ENCODE measurements around the gene NTF3. TPM values are rescaled to one million over a fixed set of nuclear protein-coding genes. Genes with fewer than 3 reads are reported as not detected.

The NTF3 gene
- polyA plus RNA-seq, 3 donors: not detected

- no peak overlapping the region for H2AFZ ChIP-seq (ENCODE audit: insufficient read depth, low read depth, low read length, poor library complexity, severe bottlenecking)
- no peak overlapping the region for H3K4me3 ChIP-seq (replicated peaks in 1 of 3; ENCODE audit: low read depth in 2 of 3, low read length in 3 of 3)
- Mint-ChIP-seq H3K9me3 (peaks cover 0 to 2% (median 0%) of the 10 kb centered on the region in 7 donors), H3K4me1 (peaks cover 9% of the 10 kb centered on the region), H3K4me3 (peak overlapping the region in 1 of 2 donors; percentile 8), H3K27ac (no peak overlapping the region), H3K27me3 (ENCODE audit: low read depth in 3 of 3) (peaks cover 20 to 42% (median 38%) of the 10 kb centered on the region in 3 donors), H3K36me3 (no peaks in the 10 kb centered on the region)
- peaks cover 0 to 12% of the 10 kb centered on the region in 2 donors for H3K4me1 ChIP-seq (ENCODE audit: control insufficient read depth in 1 of 2, insufficient read depth in 2 of 2, low read length in 2 of 2)
- WGBS (ENCODE audit: insufficient coverage): 83% methylated on average over 3 of the region's 4 CpGs
- H3K4me2 ChIP-seq (replicated peaks; ENCODE audit: extremely low read depth, low read length, poor library complexity, severe bottlenecking): no peak overlapping the region
- no peaks in the 10 kb centered on the region for H4K20me1 ChIP-seq (ENCODE audit: insufficient read depth, low read length)
- no peak for DNase-seq
- H3K27me3 ChIP-seq (ENCODE audit: control insufficient read depth in 2 of 2, insufficient read depth in 2 of 2, low read length in 2 of 2): peaks cover 51 to 56% of the 10 kb centered on the region in 2 donors
- H3K9ac ChIP-seq (ENCODE audit: insufficient read depth, low read length, poor library complexity, severe bottlenecking): no peak overlapping the region
- no peaks in the 10 kb centered on the region for H3K36me3 ChIP-seq (replicated peaks in 1 of 2; ENCODE audit: control insufficient read depth in 1 of 2, insufficient read depth in 2 of 2, low read length in 2 of 2)
- H3K27ac ChIP-seq (ENCODE audit: low read depth in 1 of 2, low read length in 2 of 2): no peak overlapping the region
- H3K79me2 ChIP-seq (ENCODE audit: insufficient read depth, low read length): no peaks in the 10 kb centered on the region
- TF ChIP-seq CTCF (IDR thresholded peaks at IDR 0.05): no peak
- no peaks in the 10 kb centered on the region for H3K9me3 ChIP-seq (replicated peaks in 1 of 2; ENCODE audit: control insufficient read depth in 1 of 2, insufficient read depth in 1 of 2, low read length in 2 of 2)
- intact Hi-C loops (cut with micrococcal nuclease): no loop called here
Observed at GRCh38 chr12:5439371-5439771, 7.5 kb downstream of the NTF3 start.

GRCh38 chr12:5439788-5440300, 7.9 kb downstream of the NTF3 start:
- intact Hi-C loops (cut with micrococcal nuclease): no loop called here
- Histone ChIP-seq H3K4me2 (replicated peaks; ENCODE audit: extremely low read depth, low read length, poor library complexity, severe bottlenecking) (no peak overlapping the region), H4K20me1 (ENCODE audit: insufficient read depth, low read length) (no peaks in the 10 kb centered on the region), H3K4me1 (ENCODE audit: control insufficient read depth in 1 of 2, insufficient read depth in 2 of 2, low read length in 2 of 2) (peaks cover 0 to 12% of the 10 kb centered on the region in 2 donors), H3K36me3 (replicated peaks in 1 of 2; ENCODE audit: control insufficient read depth in 1 of 2, insufficient read depth in 2 of 2, low read length in 2 of 2) (no peaks in the 10 kb centered on the region), H3K9ac (ENCODE audit: insufficient read depth, low read length, poor library complexity, severe bottlenecking) (no peak overlapping the region), H3K27ac (ENCODE audit: low read depth in 1 of 2, low read length in 2 of 2) (no peak overlapping the region), H2AFZ (ENCODE audit: insufficient read depth, low read depth, low read length, poor library complexity, severe bottlenecking) (no peak overlapping the region), H3K79me2 (ENCODE audit: insufficient read depth, low read length) (no peaks in the 10 kb centered on the region), H3K27me3 (ENCODE audit: control insufficient read depth in 2 of 2, insufficient read depth in 2 of 2, low read length in 2 of 2) (peaks cover 49 to 51% of the 10 kb centered on the region in 2 donors), H3K4me3 (replicated peaks in 1 of 3; ENCODE audit: low read depth in 2 of 3, low read length in 3 of 3) (no peak overlapping the region), H3K9me3 (replicated peaks in 1 of 2; ENCODE audit: control insufficient read depth in 1 of 2, insufficient read depth in 1 of 2, low read length in 2 of 2) (no peaks in the 10 kb centered on the region)
- no peak for TF ChIP-seq CTCF (IDR thresholded peaks at IDR 0.05)
- Mint-ChIP-seq H3K27ac (no peak overlapping the region), H3K9me3 (peaks cover 0 to 2% (median 0%) of the 10 kb centered on the region in 7 donors), H3K36me3 (no peaks in the 10 kb centered on the region), H3K4me1 (peaks cover 9% of the 10 kb centered on the region), H3K27me3 (ENCODE audit: low read depth in 3 of 3) (peaks cover 24 to 42% (median 41%) of the 10 kb centered on the region in 3 donors), H3K4me3 (no peak overlapping the region)
- no peak for DNase-seq

Measured in CD14-positive monocyte (primary cell).